IPS-18a (cell line): Measurements from ENCODE around the gene DHRS2.

Source experiments
- H3K27ac ChIP-seq: one replicate; pipeline ENCODE4 v1.5.1; 2013; ENCODE audit warnings: low read length
- H3K27me3 ChIP-seq: one replicate; pipeline ENCODE4 v1.6.1; 2013; ENCODE audit warnings: mild to moderate bottlenecking, low read length; ENCODE audit not compliant: control insufficient read depth, insufficient read depth
- H3K36me3 ChIP-seq: one replicate; pipeline ENCODE4 v1.6.1; 2013; ENCODE audit warnings: low read depth, low read length; ENCODE audit not compliant: control insufficient read depth
- H3K4me1 ChIP-seq: one replicate; pipeline ENCODE4 v1.6.1; 2013; ENCODE audit warnings: low read depth, low read length; ENCODE audit not compliant: control insufficient read depth
- H3K4me3 ChIP-seq: one replicate; pipeline ENCODE4 v1.5.1; 2013; ENCODE audit warnings: low read length
- H3K9ac ChIP-seq: one replicate; pipeline ENCODE4 v1.6.1; 2013; ENCODE audit warnings: mild to moderate bottlenecking, low read length, moderate library complexity
- H3K9me3 ChIP-seq: one replicate; pipeline ENCODE4 v1.6.1; 2013; ENCODE audit warnings: low read depth, low read length; ENCODE audit not compliant: control insufficient read depth

The DHRS2 gene

DNA sequence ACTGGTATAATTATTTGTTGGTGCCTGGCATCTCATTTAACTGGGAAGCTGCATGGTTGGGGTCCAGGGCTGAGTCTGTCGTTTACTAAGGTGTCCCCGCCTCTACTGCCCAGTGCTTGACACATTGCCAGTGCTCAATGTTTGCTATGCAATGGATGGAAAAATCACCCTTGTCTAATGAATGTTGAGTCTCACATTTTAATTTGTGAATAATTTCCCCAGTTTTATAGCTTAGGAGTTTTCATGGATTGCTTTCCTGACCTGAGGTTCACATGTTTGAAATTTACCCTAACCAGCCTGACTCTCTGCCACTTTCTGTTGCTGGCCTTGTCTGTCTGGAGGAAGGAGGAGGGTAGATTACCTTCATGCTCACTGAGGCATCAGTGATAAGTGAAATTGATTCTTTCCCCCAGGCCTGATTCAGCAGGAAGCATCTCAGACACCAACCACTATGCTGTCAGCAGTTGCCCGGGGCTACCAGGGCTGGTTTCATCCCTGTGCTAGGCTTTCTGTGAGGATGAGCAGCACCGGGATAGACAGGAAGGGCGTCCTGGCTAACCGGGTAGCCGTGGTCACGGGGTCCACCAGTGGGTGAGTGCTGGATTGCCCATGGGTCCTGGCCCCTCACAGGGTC is 2.4 kb downstream of the DHRS2 start:
- Histone ChIP-seq H3K4me1 (peaks cover 9% of the 10 kb centered on the region), H3K4me3 (no peak overlapping the region), H3K27me3 (no peaks in the 10 kb centered on the region), H3K9me3 (no peaks in the 10 kb centered on the region), H3K9ac (no peak overlapping the region), H3K27ac (no peak overlapping the region), H3K36me3 (no peaks in the 10 kb centered on the region)

DNA sequence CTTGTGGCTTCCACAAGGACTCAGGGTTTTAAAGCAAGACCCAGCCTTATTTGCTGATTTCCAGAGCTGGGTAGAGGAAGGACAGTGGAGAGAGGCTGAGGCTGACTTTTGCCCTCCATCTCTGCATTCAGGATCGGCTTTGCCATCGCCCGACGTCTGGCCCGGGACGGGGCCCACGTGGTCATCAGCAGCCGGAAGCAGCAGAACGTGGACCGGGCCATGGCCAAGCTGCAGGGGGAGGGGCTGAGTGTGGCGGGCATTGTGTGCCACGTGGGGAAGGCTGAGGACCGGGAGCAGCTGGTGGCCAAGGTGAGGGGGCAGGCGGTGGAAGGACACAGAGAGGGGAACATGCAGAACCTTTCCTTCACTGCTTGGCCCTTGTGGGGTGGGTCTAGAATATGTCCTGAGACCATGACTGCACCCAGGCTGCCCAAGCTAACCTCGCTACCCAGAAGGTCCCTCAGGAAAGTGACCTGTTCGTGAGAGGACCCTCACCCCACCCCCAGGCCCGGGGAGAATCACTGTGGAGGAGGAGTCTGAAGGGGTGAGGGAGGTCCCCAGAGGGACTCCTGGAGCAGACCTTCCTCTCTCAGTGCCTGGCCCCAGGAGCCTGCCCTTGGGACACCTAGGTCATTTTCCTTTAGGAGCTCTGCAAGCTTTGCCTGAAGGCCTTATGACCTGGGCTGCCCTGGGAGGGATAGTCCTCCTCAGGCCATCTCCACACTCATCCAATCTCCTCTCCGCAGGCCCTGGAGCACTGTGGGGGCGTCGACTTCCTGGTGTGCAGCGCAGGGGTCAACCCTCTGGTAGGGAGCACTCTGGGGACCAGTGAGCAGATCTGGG is 3.1 kb downstream of the DHRS2 start:
- no peak overlapping the region for H3K4me3 ChIP-seq
- no peaks in the 10 kb centered on the region for H3K27me3 ChIP-seq
- H3K27ac ChIP-seq: no peak overlapping the region
- H3K4me1 ChIP-seq: peaks cover 9% of the 10 kb centered on the region
- H3K36me3 ChIP-seq: no peaks in the 10 kb centered on the region
- no peaks in the 10 kb centered on the region for H3K9me3 ChIP-seq
- H3K9ac ChIP-seq: no peak overlapping the region

DNA sequence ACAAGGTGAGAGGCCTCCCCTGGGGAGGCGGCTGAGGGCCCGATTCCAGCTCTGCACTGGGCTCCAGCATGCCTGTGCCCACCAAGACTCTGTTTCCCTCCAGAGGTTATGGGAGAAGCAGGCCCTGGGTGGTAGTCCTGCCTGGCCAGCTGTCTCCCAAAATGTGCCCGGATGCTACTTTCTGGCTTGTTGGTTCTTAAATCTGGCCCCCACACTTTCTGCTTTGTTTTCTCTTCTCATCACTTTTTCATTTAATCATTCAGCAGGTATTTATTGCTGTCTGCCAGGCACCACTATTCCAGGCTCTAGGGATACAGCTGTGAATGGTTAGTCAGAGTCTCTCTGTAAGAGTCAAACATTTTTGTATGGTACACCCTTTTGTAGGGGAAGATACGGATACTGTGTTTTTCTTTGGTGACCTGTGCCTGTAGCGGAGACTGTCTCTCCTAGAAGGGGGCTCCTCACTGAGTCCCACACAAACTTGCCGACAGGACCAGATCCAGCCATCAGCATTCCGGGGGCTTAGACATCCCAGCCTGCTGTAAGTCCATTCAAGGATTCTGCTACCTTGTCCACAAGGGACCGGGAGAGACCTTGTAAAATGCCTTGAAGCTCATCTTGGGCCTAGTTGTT is 3.8 kb downstream of the DHRS2 start:
- no peaks in the 10 kb centered on the region for H3K27me3 ChIP-seq
- no peaks in the 10 kb centered on the region for H3K9me3 ChIP-seq
- H3K36me3 ChIP-seq: no peaks in the 10 kb centered on the region
- H3K4me1 ChIP-seq: peaks cover 9% of the 10 kb centered on the region
- no peak overlapping the region for H3K4me3 ChIP-seq
- H3K9ac ChIP-seq: no peak overlapping the region
- no peak overlapping the region for H3K27ac ChIP-seq

DNA sequence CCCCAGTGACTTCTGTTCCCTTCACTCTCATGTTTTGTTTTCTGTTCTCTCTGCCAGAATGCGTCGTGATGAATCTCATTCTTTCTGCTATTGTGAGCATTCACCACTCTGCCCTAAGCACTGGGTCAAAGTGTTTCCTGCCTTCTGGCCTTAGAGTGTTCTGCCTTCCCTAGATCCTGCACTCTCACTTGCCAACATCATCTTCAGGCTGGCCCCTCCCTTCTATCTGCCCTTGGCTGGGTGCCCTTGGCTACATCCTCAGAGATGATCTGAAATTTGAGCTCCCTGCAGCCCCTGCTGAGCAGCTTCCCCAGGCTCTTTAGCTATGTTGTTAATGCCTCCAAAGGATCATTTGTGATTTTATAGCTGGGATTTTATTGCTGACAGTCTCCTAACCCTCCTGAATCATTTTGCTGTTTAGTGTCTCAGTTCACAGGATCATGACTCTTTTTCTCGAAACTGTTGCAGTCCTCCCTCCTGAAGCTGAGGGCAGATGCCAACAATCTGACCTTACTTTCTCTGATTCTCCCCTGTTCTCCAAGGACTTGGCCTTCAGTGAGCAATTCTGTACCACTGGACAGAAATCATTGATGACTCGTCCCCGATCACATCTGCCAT is 4.5 kb downstream of the DHRS2 start:
- no peak overlapping the region for H3K4me3 ChIP-seq
- H3K36me3 ChIP-seq: no peaks in the 10 kb centered on the region
- H3K27ac ChIP-seq: no peak overlapping the region
- H3K27me3 ChIP-seq: no peaks in the 10 kb centered on the region
- peaks cover 9% of the 10 kb centered on the region for H3K4me1 ChIP-seq
- H3K9me3 ChIP-seq: no peaks in the 10 kb centered on the region
- no peak overlapping the region for H3K9ac ChIP-seq

DNA sequence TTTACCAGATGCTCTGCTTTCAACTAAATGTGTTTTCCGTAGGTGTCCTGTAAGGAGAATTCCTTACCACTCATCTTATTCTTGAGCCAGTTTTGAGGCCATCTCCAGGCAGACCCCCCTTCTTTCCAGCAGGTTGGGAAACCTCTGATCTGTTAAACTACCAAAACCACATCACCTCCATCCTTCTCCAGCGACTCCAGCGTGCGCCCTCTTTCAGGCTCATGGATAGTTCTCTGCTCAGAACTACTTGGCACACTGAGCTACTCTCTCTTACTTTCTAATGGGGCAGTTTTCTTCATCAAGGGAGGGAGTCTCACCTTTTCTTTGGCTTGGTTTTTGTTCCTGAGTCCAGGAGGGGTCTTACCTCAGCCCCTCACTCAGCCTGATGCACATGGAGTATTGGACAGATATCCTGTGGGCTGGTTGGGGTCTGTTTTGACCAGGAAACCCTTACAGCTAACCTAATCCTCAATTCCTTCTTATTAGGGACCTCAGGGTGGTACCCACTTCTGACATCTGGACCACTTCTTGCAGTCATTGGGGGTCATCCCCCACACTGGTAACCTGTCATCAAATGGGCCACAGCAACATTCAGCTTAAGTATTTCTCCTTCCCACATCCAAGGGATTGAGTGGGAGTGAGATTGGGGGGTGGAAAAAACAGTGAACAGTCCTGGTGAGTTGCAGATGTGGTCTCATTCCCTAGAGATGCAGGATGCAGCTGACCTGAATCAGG is 5.2 kb downstream of the DHRS2 start:
- H3K27me3 ChIP-seq: no peaks in the 10 kb centered on the region
- no peak overlapping the region for H3K9ac ChIP-seq
- no peaks in the 10 kb centered on the region for H3K9me3 ChIP-seq
- H3K4me3 ChIP-seq: no peak overlapping the region
- H3K36me3 ChIP-seq: no peaks in the 10 kb centered on the region
- H3K4me1 ChIP-seq: peaks cover 9% of the 10 kb centered on the region
- H3K27ac ChIP-seq: no peak overlapping the region

DNA sequence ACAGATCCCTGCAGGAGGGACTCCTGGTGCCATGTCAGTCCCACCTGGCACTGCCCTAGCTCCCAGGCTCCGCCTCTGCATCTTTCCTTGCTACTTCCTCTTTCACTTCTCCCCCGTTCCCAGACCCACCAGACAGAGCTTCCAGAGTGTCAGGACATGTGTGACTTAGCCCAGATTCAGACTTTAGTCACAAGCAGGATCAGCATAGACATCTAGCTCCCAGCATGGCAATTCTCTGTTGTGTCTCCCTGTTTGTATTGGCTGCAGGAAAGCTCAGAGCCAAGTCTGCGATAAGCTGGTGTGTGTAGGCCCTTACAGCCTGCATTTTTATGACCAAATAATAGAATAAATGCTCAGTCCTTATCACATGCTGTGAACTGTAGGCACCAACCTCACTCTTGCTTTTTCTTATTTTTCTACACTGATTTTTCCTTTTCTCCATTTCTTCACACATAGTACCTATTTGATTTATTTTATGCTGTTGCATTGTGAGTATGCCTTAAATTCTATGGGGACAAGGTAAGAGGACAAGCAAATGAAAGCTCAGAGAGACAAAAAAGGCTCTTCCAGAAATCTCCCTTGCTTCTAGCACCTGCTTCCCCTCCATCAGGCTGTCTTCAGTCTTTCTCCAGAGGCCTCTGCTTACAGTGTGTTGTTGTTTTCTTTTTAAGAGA is 5.9 kb downstream of the DHRS2 start:
- H3K9ac ChIP-seq: no peak overlapping the region
- H3K36me3 ChIP-seq: no peaks in the 10 kb centered on the region
- no peak overlapping the region for H3K27ac ChIP-seq
- H3K27me3 ChIP-seq: no peaks in the 10 kb centered on the region
- no peak overlapping the region for H3K4me3 ChIP-seq
- no peaks in the 10 kb centered on the region for H3K9me3 ChIP-seq
- H3K4me1 ChIP-seq: peaks cover 9% of the 10 kb centered on the region

DNA sequence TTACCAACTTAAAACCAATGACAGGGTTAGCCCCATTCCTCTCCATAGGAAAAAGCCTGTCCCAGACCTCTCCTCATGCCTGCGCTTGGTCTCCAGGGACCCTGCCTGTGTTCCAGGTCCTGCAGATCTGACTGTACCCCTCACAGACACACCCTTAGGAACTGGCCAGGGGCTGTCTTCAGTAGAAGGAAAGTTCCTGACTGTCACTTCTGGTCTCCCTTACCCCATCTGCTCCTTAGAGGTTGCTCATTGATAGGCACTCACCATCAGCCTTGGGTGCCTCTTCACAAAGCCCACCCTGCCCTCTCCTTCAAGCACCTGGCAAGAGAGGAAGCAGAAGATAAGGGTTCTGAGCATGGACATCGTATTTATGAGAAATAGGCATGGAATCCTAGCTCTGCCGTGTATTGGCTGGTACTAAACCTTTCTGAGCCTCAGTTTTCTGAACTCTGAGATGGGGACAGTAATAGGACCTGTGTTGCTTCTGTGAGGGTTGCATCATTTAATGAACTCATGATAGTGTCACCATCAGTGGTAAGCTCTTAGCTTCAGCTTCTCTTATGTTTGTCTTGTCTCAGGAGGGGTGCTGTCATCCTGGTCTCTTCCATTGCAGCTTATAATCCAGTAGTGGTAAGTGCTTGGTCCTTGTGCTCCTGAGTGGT is 7.5 kb downstream of the DHRS2 start:
- H3K27ac ChIP-seq: no peak overlapping the region
- no peaks in the 10 kb centered on the region for H3K27me3 ChIP-seq
- H3K9me3 ChIP-seq: no peaks in the 10 kb centered on the region

DNA sequence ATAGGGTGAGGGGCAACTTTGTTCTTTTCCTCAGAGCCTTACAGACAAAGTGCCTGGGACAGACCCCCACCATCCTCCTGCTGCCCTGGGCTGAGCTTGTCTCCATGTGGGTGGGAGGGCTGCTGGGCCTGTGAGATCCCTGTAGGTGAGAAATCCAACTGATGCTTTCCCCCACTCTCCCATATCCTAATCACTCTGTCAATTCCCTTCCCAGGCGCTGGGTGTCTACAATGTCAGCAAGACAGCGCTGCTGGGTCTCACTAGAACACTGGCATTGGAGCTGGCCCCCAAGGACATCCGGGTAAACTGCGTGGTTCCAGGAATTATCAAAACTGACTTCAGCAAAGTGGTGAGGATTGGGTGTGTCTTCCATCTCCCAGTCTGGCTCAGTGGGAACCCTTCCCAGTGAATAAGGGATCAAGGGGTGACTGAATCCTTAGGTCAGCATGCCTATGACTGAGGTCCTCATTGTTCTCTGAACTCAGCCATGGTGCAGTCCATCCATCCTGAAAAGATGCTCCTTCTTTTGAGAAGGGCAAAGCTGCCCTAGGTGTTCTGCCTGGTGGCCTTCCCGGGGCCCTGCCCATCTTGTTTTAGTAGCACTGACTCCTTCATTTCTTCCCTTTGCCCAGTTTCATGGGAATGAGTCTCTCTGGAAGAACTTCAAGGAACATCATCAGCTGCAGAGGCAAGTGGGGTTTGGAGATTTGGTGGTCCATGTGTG is 8.2 kb downstream of the DHRS2 start:
- no peaks in the 10 kb centered on the region for H3K27me3 ChIP-seq
- no peak overlapping the region for H3K27ac ChIP-seq
- H3K9ac ChIP-seq: no peak overlapping the region
- H3K9me3 ChIP-seq: no peaks in the 10 kb centered on the region
- H3K4me1 ChIP-seq: peaks cover 9% of the 10 kb centered on the region
- no peak overlapping the region for H3K4me3 ChIP-seq
- no peaks in the 10 kb centered on the region for H3K36me3 ChIP-seq

More for the DNA sequence above, 7.5 kb downstream of the DHRS2 start:
- H3K36me3 ChIP-seq: no peaks in the 10 kb centered on the region
- no peak overlapping the region for H3K9ac ChIP-seq
- H3K4me1 ChIP-seq: peaks cover 9% of the 10 kb centered on the region
- no peak overlapping the region for H3K4me3 ChIP-seq

DNA sequence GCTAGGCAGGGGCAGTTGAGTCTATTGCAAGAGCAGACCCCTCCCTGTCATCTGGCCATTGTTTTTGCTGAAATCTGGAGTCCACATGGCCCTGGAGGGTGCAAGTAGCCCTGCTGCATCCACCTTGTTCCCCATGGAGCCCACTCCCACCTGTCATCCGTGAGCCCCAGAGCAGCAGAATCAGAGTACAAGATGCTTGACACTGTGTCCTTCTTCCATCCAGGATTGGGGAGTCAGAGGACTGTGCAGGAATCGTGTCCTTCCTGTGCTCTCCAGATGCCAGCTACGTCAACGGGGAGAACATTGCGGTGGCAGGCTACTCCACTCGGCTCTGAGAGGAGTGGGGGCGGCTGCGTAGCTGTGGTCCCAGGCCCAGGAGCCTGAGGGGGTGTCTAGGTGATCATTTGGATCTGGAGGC is 8.8 kb downstream of the DHRS2 start:
- Histone ChIP-seq H3K9me3 (no peaks in the 10 kb centered on the region), H3K27ac (no peak overlapping the region), H3K9ac (no peak overlapping the region), H3K4me3 (no peak overlapping the region), H3K27me3 (no peaks in the 10 kb centered on the region), H3K4me1 (peaks cover 9% of the 10 kb centered on the region), H3K36me3 (no peaks in the 10 kb centered on the region)

DNA sequence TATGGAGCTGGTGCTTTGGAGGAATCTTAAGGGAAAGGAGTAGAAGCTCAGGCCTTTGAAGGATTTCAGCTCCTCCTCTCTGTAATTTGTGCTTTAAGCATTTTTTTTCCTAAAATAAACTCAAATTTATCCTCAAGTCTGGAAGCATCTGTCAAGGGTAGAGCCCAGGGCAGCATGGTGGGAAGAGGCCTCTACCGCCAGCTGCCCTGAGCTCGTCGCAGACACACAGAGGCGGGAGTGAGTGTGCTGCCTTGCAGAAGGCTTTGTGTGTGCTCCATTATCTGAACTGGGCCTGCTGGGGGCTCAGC is 9.3 kb downstream of the DHRS2 start:
- Histone ChIP-seq H3K36me3 (no peaks in the 10 kb centered on the region), H3K9me3 (no peaks in the 10 kb centered on the region), H3K27me3 (no peaks in the 10 kb centered on the region), H3K4me3 (no peak overlapping the region), H3K4me1 (peaks cover 6% of the 10 kb centered on the region), H3K27ac (no peak overlapping the region), H3K9ac (no peak overlapping the region)
